H9 (cell line): Measurements from ENCODE around the gene ERICH4. TPM values are rescaled to one million over a fixed set of nuclear protein-coding genes. Genes with fewer than 3 reads are reported as not detected.

Experiments
- DNase-seq: peaks from one replicate; pipeline ENCODE4 v3.0.0-alpha.2; 2017
- H2AFZ ChIP-seq: one replicate; pipeline ENCODE4 v1.6.1; 2013; ENCODE audit warnings: mild to moderate bottlenecking, low read length, control low read depth, moderate library complexity
- H2AK5ac ChIP-seq: 2 replicates; pipeline ENCODE4 v1.6.1; 2013; ENCODE audit warnings: low read length, control low read depth, mixed read lengths; ENCODE audit not compliant: insufficient read length
- H2BK120ac ChIP-seq: one replicate; pipeline ENCODE4 v1.6.1; 2013; ENCODE audit warnings: low read depth, mild to moderate bottlenecking, low read length, control low read depth, inconsistent platforms; ENCODE audit not compliant: poor library complexity, severe bottlenecking
- H2BK12ac ChIP-seq: 2 replicates; pipeline ENCODE4 v1.6.1; 2013; ENCODE audit warnings: low read length, control low read depth, mixed read lengths, low read depth; ENCODE audit not compliant: insufficient read length
- H2BK15ac ChIP-seq: 2 replicates; pipeline ENCODE4 v1.6.1; 2013; ENCODE audit warnings: low read depth, low read length, control low read depth
- H2BK20ac ChIP-seq: one replicate; pipeline ENCODE4 v1.6.1; 2013; ENCODE audit warnings: low read depth, mild to moderate bottlenecking, low read length, control low read depth, inconsistent platforms; ENCODE audit not compliant: poor library complexity, severe bottlenecking
- H2BK5ac ChIP-seq: 2 replicates; pipeline ENCODE4 v1.6.1; 2013; ENCODE audit warnings: low read length, control low read depth, mixed read lengths; ENCODE audit not compliant: insufficient read length
- H3K14ac ChIP-seq: 2 replicates; pipeline ENCODE4 v1.6.1; 2013; ENCODE audit warnings: low read length, control low read depth; ENCODE audit not compliant: insufficient read depth
- H3K18ac ChIP-seq: 2 replicates; pipeline ENCODE4 v1.6.1; 2013; ENCODE audit warnings: low read depth, mild to moderate bottlenecking, mixed read lengths, low read length, control low read depth; ENCODE audit not compliant: insufficient read length
- H3K23ac ChIP-seq: 2 replicates; pipeline ENCODE4 v1.6.1; 2013; ENCODE audit warnings: low read length, control low read depth, mixed read lengths, low read depth; ENCODE audit not compliant: insufficient read length
- H3K23me2 ChIP-seq: 2 replicates; pipeline ENCODE4 v1.6.1; 2013; ENCODE audit warnings: low read depth, mild to moderate bottlenecking, mixed read lengths, low read length, control low read depth; ENCODE audit not compliant: insufficient read length, poor library complexity, severe bottlenecking
- H3K27ac ChIP-seq: 2 replicates; pipeline ENCODE4 v1.5.1; 2013; ENCODE audit warnings: low read length, control low read depth, mixed read lengths, low read depth; ENCODE audit not compliant: insufficient read length
- H3K27me3 ChIP-seq: 2 replicates; pipeline ENCODE4 v1.6.1; 2013; ENCODE audit warnings: low read length, control low read depth, inconsistent platforms; ENCODE audit not compliant: insufficient read depth
- H3K4ac ChIP-seq: 2 replicates; pipeline ENCODE4 v1.6.1; 2013; ENCODE audit warnings: low read depth, mild to moderate bottlenecking, control low read depth, inconsistent platforms, low read length, moderate library complexity
- H3K4me1 ChIP-seq: 2 replicates; pipeline ENCODE4 v1.6.1; 2013; ENCODE audit warnings: low read length, control low read depth, inconsistent platforms; ENCODE audit not compliant: insufficient read depth
- H3K4me2 ChIP-seq: 2 replicates; pipeline ENCODE4 v1.6.1; 2013; ENCODE audit warnings: low read length, control low read depth, mixed read lengths; ENCODE audit not compliant: insufficient read length, insufficient read depth
- H3K56ac ChIP-seq: 2 replicates; pipeline ENCODE4 v1.6.1; 2013; ENCODE audit warnings: low read depth, mild to moderate bottlenecking, mixed read lengths, low read length, control low read depth; ENCODE audit not compliant: insufficient read length
- H3K79me1 ChIP-seq: 2 replicates; pipeline ENCODE4 v1.6.1; 2013; ENCODE audit warnings: low read depth, mild to moderate bottlenecking, moderate library complexity, low read length, control low read depth, inconsistent platforms; ENCODE audit not compliant: insufficient read depth, poor library complexity, severe bottlenecking
- H3K79me2 ChIP-seq: 2 replicates; pipeline ENCODE4 v1.6.1; 2013; ENCODE audit warnings: low read length, control low read depth, inconsistent platforms; ENCODE audit not compliant: insufficient read depth
- H3K9ac ChIP-seq: 2 replicates; pipeline ENCODE4 v1.6.1; 2013; ENCODE audit warnings: low read length, control low read depth, mixed read lengths; ENCODE audit not compliant: insufficient read length; ENCODE audit errors: extremely low read depth
- H3K9me3 ChIP-seq: one replicate; pipeline ENCODE4 v1.6.1; 2013; ENCODE audit warnings: low read depth, low read length, inconsistent platforms; ENCODE audit not compliant: control insufficient read depth
- H3T11ph ChIP-seq: one replicate; pipeline ENCODE4 v1.6.1; 2013; ENCODE audit warnings: mild to moderate bottlenecking, low read length, control low read depth, inconsistent platforms
- H4K20me1 ChIP-seq: one replicate; pipeline ENCODE4 v1.6.1; 2013; ENCODE audit not compliant: control insufficient read depth, insufficient read length, insufficient read depth
- H4K5ac ChIP-seq: 2 replicates; pipeline ENCODE4 v1.6.1; 2013; ENCODE audit warnings: low read depth, mild to moderate bottlenecking, mixed read lengths, low read length, control low read depth; ENCODE audit not compliant: insufficient read length
- H4K8ac ChIP-seq: replicated peaks from 2 replicates; pipeline ENCODE4 v1.6.1; 2013; ENCODE audit warnings: low read length, control low read depth, mixed read lengths, low read depth; ENCODE audit not compliant: insufficient read length
- H4K91ac ChIP-seq: 2 replicates; pipeline ENCODE4 v1.6.1; 2013; ENCODE audit warnings: low read depth, mild to moderate bottlenecking, moderate library complexity, mixed read lengths, low read length, control low read depth; ENCODE audit not compliant: insufficient read length
- H3K27ac Mint-ChIP-seq, 3 experiments: 2 replicates in 2 of 3; 3 replicates in 1 of 3; pipeline ENCODE4 v1.8.0; 2020 to 2021; ENCODE audit warnings: mixed read lengths in 3 of 3, mild to moderate bottlenecking in 1 of 3, moderate library complexity in 1 of 3
- H3K27me3 Mint-ChIP-seq: 2 replicates; pipeline ENCODE4 v1.8.0; 2021; ENCODE audit warnings: low read depth, mild to moderate bottlenecking, moderate library complexity, mixed read lengths
- H3K36me3 Mint-ChIP-seq, 3 experiments: 2 replicates in 2 of 3; 3 replicates in 1 of 3; pipeline ENCODE4 v1.8.0; 2020 to 2021; ENCODE audit warnings: low read depth in 3 of 3, mixed read lengths in 3 of 3; ENCODE audit not compliant: insufficient read depth in 1 of 3
- H3K4me1 Mint-ChIP-seq, 2 experiments: 2 replicates each; pipeline ENCODE4 v1.8.0; 2020; ENCODE audit warnings: mixed read lengths in 2 of 2
- H3K4me3 Mint-ChIP-seq, 2 experiments: 2 replicates in 1 of 2; 3 replicates in 1 of 2; pipeline ENCODE4 v1.8.0; 2020 to 2021; ENCODE audit warnings: mild to moderate bottlenecking in 2 of 2, mixed read lengths in 2 of 2, moderate library complexity in 1 of 2
- H3K9me3 Mint-ChIP-seq, 2 experiments: 2 replicates in 1 of 2; 3 replicates in 1 of 2; pipeline ENCODE4 v1.8.0; 2020; ENCODE audit warnings: mild to moderate bottlenecking in 2 of 2, mixed read lengths in 2 of 2, moderate library complexity in 1 of 2
- WGBS: extraction: QIAGEN DNeasy Blood & Tissue Kit; methylation state at CpG from one replicate; pipeline ENCODE4 v1.1.7; 2013; ENCODE audit warnings: missing lambda C conversion rate, low lambda C conversion rate, mixed read lengths; ENCODE audit not compliant: insufficient read length; ENCODE audit errors: extremely low coverage; 5-methylcytosine and 5-hydroxymethylcytosine counted together
- total RNA-seq: library from RNA; stranded (reverse); gene quantifications from 2 replicates; pipeline ENCODE4 v1.2.1, GENCODE V29; 2021
- TF ChIP-seq, protein P1 (sequence below): fragments of 200-600 bp; sonication (generic); conservative IDR thresholded peaks from 3 replicates; pipeline ENCODE4 v1.8.0; 2021; ENCODE audit warnings: antibody characterized with exemption, mild to moderate bottlenecking

The ERICH4 gene
- total RNA-seq, 1 experiment from 2014 or later, result not detected

- peaks cover 6% of the 10 kb centered on the region for H3K79me1 ChIP-seq
- H3K23ac ChIP-seq, result no peak overlapping the region
- DNase-seq, result no peak
- H2BK20ac ChIP-seq, result no peak overlapping the region
- no peaks in the 10 kb centered on the region for H4K20me1 ChIP-seq
- no peak overlapping the region for H4K91ac ChIP-seq
- no peak overlapping the region for H4K8ac ChIP-seq
- H3K36me3 Mint-ChIP-seq, result peaks cover 0 to 12% (median 0%) of the 10 kb centered on the region in 3 experiments; a peak in 4 of 7 replicates
- peak overlapping the region; percentile 14 to 100 (median 88); a peak in 5 of 7 replicates for H3K27ac Mint-ChIP-seq
- peak overlapping the region; percentile 98 to 99 for H3K4me3 Mint-ChIP-seq
- no peaks in the 10 kb centered on the region for H3K4me1 ChIP-seq
- H3K27me3 Mint-ChIP-seq, result no peaks in the 10 kb centered on the region; the same call in 1 of the 2 replicates
- peaks cover 21 to 24% of the 10 kb centered on the region in 2 experiments for H3K4me1 Mint-ChIP-seq
- H2BK5ac ChIP-seq, result no peak overlapping the region
- no peak overlapping the region for H3T11ph ChIP-seq
- no peak overlapping the region for H2BK120ac ChIP-seq
- H3K14ac ChIP-seq, result no peak overlapping the region
- no peak overlapping the region for H2BK15ac ChIP-seq
- no peaks in the 10 kb centered on the region for H3K27me3 ChIP-seq
- H3K9me3 ChIP-seq, result no peaks in the 10 kb centered on the region
- H2BK12ac ChIP-seq, result no peak overlapping the region
- no CpG with 5 or more reads among the region's 3 CpGs for WGBS
- peak overlapping the region; percentile 83 for H3K4me2 ChIP-seq
- no peak overlapping the region for H3K4ac ChIP-seq
- H3K27ac ChIP-seq, result no peak overlapping the region
- H2AFZ ChIP-seq, result no peak overlapping the region
- H3K18ac ChIP-seq, result no peak overlapping the region
- H3K79me2 ChIP-seq, result no peaks in the 10 kb centered on the region
- no peak overlapping the region for H3K56ac ChIP-seq
- H2AK5ac ChIP-seq, result no peak overlapping the region
- peaks cover 9% of the 10 kb centered on the region for H3K23me2 ChIP-seq
- H4K5ac ChIP-seq, result no peak overlapping the region
- H3K9ac ChIP-seq, result peak overlapping the region; percentile 97
- no peaks in the 10 kb centered on the region; a peak in 1 of 5 replicates for H3K9me3 Mint-ChIP-seq
- TF ChIP-seq, protein P1, sequence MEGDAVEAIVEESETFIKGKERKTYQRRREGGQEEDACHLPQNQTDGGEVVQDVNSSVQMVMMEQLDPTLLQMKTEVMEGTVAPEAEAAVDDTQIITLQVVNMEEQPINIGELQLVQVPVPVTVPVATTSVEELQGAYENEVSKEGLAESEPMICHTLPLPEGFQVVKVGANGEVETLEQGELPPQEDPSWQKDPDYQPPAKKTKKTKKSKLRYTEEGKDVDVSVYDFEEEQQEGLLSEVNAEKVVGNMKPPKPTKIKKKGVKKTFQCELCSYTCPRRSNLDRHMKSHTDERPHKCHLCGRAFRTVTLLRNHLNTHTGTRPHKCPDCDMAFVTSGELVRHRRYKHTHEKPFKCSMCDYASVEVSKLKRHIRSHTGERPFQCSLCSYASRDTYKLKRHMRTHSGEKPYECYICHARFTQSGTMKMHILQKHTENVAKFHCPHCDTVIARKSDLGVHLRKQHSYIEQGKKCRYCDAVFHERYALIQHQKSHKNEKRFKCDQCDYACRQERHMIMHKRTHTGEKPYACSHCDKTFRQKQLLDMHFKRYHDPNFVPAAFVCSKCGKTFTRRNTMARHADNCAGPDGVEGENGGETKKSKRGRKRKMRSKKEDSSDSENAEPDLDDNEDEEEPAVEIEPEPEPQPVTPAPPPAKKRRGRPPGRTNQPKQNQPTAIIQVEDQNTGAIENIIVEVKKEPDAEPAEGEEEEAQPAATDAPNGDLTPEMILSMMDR, result no peak
Measured at GRCh38 chr19:41398598-41398997, 44.4 kb upstream of the ERICH4 start.
